Measurements from ENCODE around the gene MAPK1.

DNA sequence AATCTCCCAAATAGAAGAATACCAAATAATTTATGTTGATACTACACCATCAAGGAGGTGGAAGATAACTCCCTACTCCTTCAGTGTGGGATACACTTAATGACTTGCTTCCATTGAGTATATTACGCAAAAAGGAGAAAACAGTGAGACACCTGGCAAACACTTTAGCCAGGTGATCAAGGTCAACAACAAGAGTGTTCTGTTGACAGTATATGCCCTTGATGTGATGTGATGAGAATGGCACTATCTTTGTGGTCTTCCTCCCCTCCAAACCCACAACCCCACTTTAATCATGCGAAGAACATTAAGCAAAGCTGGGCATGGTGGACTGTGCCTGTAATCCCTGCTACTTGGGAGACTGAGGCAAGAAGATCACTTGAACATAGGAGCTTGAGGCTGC is 26.0 kb downstream of the MAPK1 start:
- TF ChIP-seq, protein P1, sequence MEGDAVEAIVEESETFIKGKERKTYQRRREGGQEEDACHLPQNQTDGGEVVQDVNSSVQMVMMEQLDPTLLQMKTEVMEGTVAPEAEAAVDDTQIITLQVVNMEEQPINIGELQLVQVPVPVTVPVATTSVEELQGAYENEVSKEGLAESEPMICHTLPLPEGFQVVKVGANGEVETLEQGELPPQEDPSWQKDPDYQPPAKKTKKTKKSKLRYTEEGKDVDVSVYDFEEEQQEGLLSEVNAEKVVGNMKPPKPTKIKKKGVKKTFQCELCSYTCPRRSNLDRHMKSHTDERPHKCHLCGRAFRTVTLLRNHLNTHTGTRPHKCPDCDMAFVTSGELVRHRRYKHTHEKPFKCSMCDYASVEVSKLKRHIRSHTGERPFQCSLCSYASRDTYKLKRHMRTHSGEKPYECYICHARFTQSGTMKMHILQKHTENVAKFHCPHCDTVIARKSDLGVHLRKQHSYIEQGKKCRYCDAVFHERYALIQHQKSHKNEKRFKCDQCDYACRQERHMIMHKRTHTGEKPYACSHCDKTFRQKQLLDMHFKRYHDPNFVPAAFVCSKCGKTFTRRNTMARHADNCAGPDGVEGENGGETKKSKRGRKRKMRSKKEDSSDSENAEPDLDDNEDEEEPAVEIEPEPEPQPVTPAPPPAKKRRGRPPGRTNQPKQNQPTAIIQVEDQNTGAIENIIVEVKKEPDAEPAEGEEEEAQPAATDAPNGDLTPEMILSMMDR (IDR thresholded peaks at IDR 0.05) = no peak
- no peak for TF ChIP-seq POLR2AphosphoS5 (IDR thresholded peaks at IDR 0.05)
